GM12875 (cell line): ENCODE measurements around the gene BMP2K.

ENCODE experiments used
- H3K4me3 ChIP-seq: one replicate; pipeline ENCODE4 v1.5.1; 2011; ENCODE audit warnings: low read depth, low read length, control low read depth
- TF ChIP-seq, protein P1 (sequence below): IDR thresholded peaks from 2 replicates; pipeline ENCODE4 v1.5.1; 2011; ENCODE audit warnings: low read depth, mild to moderate bottlenecking, control low read depth, inconsistent platforms, low read length, moderate library complexity, borderline replicate concordance; ENCODE audit not compliant: insufficient read depth

Gene BMP2K

DNA sequence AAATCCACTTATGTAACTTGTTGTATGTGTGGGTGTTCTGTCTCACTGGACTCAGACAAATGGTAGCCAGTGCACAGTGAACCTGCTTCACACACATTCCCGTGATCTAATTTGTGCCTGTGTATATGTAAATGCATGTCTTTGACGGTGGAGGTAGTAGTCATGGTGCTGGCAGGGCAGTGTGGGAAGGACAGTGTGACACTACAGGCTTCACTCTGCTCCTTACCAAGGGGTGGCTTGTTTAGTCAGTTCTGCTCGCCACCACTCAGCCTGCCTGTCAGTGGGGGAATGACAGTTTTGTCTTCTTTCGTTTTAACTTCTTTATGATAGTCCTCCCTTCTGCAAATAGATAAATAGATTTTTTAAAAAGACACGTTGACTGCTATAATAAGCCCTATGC, 180.8 kb downstream of the BMP2K start:
- TF ChIP-seq, protein P1, sequence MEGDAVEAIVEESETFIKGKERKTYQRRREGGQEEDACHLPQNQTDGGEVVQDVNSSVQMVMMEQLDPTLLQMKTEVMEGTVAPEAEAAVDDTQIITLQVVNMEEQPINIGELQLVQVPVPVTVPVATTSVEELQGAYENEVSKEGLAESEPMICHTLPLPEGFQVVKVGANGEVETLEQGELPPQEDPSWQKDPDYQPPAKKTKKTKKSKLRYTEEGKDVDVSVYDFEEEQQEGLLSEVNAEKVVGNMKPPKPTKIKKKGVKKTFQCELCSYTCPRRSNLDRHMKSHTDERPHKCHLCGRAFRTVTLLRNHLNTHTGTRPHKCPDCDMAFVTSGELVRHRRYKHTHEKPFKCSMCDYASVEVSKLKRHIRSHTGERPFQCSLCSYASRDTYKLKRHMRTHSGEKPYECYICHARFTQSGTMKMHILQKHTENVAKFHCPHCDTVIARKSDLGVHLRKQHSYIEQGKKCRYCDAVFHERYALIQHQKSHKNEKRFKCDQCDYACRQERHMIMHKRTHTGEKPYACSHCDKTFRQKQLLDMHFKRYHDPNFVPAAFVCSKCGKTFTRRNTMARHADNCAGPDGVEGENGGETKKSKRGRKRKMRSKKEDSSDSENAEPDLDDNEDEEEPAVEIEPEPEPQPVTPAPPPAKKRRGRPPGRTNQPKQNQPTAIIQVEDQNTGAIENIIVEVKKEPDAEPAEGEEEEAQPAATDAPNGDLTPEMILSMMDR: no peak
- H3K4me3 ChIP-seq: no peak overlapping the region

DNA sequence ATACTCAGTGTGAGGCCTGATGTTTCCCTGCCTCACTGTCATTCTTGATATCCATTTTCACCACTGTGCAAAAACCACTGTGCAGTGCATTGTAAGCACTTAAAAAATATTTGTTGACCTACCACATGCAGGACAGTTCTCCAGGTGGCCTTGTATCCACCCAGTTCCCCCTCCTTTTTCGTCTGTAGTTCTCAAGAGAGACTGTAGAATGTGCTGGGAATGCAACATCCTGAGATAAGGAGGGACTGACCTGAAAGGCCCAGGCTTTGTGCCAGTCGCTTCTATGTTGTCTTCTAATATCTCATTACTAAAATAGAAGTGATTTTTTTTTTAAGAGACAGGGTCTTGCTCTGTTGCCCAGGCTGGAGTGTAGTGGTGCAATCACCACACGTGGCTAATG, 184.8 kb downstream of the BMP2K start:
- no peak overlapping the region for H3K4me3 ChIP-seq
- TF ChIP-seq, protein P1: no peak
